Body of pancreas (tissue), 4 donors: Measurements from ENCODE around the gene ALDH9A1.

Experiments used
- CTCF ChIP-seq, 7 experiments: fragments of 450-650 bp in 4 of 7; fragments of 200-600 bp in 3 of 7; sonication (generic) in 3 of 7; IDR thresholded peaks; one replicate each; pipeline ENCODE4 v1.5.1; 2016 to 2019; ENCODE audit warnings: antibody characterized with exemption in 7 of 7
- POLR2A ChIP-seq, 3 donors: fragments of 450-650 bp; IDR thresholded peaks; one replicate each; pipeline ENCODE4 v1.6.1; 2016; ENCODE audit warnings: antibody characterized with exemption in 3 of 3, mild to moderate bottlenecking in 2 of 3

GRCh38 chr1:165697491-165697880 is 876 bp downstream of the ALDH9A1 start:
- no peak for TF ChIP-seq CTCF (IDR thresholded peaks at IDR 0.05)
- TF ChIP-seq POLR2A (IDR thresholded peaks at IDR 0.05), result no peak
